Gastrocnemius medialis (tissue), 4 donors: ENCODE measurements around the gene ADARB2.

ENCODE experiments used
- POLR2A ChIP-seq, 2 donors: fragments of 450-650 bp; IDR thresholded peaks; one replicate each; pipeline ENCODE4 v1.6.1; 2017; ENCODE audit warnings: antibody characterized with exemption in 2 of 2, mild to moderate bottlenecking in 2 of 2, moderate library complexity in 2 of 2
- TF ChIP-seq, protein P1 (sequence below), 5 experiments: fragments of 450-650 bp in 3 of 5; fragments of 200-600 bp in 2 of 5; sonication (generic) in 2 of 5; IDR thresholded peaks in 4 of 5; conservative IDR thresholded peaks in 1 of 5; 1 replicate in 4 of 5; 2 replicates in 1 of 5; pipeline ENCODE4 v1.5.1; 2016 to 2019; ENCODE audit warnings: antibody characterized with exemption in 5 of 5, mild to moderate bottlenecking in 3 of 5, moderate library complexity in 3 of 5

- TF ChIP-seq, protein P1, sequence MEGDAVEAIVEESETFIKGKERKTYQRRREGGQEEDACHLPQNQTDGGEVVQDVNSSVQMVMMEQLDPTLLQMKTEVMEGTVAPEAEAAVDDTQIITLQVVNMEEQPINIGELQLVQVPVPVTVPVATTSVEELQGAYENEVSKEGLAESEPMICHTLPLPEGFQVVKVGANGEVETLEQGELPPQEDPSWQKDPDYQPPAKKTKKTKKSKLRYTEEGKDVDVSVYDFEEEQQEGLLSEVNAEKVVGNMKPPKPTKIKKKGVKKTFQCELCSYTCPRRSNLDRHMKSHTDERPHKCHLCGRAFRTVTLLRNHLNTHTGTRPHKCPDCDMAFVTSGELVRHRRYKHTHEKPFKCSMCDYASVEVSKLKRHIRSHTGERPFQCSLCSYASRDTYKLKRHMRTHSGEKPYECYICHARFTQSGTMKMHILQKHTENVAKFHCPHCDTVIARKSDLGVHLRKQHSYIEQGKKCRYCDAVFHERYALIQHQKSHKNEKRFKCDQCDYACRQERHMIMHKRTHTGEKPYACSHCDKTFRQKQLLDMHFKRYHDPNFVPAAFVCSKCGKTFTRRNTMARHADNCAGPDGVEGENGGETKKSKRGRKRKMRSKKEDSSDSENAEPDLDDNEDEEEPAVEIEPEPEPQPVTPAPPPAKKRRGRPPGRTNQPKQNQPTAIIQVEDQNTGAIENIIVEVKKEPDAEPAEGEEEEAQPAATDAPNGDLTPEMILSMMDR (IDR thresholded peaks at IDR 0.05 in 4 of 5, conservative IDR thresholded peaks at IDR 0.05 in 1 of 5) = no peak
- TF ChIP-seq POLR2A (IDR thresholded peaks at IDR 0.05) = no peak
Observed at GRCh38 chr10:1360558-1361164, 376.7 kb downstream of the ADARB2 start.
